ACHN (cell line): Measurements from ENCODE around the gene TMEM52B.
"Not testable (repeated sequence)": the region's sequence is repeated elsewhere in the genome, so short reads cannot be mapped to it uniquely, and the experiment has no call there.

Experiments used
- DNase-seq: peaks from one replicate; pipeline ENCODE4 v3.0.0-alpha.2; 2015
- in situ Hi-C: cut with HindIII; loops from 2 replicates; pipeline ENCODE4 v1.10.0; 2017; ENCODE audit warnings: low sequenced_read_pairs, low pct_ligation_motif_present, low pct_unique_long_range_greater_than_20kb

Gene TMEM52B

DNA sequence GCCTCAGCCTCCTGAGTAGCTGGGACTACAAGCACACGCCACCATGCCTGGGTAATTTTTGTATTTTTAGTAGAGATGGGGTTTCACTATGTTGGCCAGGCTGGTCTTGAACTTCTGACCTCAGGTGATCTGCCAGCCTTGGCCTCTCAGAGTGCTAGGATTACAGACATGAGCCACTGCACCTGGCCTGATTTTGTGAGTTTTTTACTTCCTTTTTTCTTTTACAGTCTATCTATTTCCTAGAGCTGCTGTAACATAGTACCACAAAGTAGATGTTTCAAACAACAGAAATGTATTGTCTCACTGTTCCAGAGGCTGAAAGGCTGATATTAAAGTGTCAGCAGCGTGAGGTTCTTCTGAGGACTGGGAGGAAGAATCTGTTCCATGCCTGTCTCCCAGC is 25.7 kb downstream of the TMEM52B start:
- in situ Hi-C loops, DNase-seq: not testable (repeated sequence)

DNA sequence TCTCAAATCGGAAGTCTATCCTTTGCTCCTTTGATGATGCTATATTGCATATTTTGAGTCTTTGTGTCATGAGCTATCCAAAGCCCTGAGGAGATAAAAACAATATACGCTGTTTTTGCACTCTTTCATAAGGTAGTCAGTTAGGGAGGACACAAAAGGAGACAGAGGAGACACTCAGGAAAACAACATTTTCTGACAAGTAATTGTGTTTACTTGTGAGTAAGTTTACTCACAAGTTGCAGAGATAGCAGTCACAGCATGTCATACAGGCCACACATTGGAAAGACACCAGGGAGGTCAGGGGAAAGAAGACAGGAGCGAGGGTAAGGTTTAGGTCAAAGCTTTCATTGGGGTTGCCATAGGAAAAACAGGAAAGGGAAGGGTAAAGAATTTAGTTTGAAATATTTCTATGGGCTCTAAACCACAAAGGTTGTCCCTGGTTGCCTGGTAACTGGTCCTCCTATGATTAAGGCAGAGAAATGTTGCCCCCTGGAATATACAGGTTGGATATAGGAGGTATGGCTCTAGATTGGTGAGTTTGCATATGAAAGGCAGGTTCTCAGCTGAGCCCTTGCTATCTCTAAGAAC is 26.5 kb downstream of the TMEM52B start:
- in situ Hi-C loops = no loop called here
- DNase-seq = no peak

DNA sequence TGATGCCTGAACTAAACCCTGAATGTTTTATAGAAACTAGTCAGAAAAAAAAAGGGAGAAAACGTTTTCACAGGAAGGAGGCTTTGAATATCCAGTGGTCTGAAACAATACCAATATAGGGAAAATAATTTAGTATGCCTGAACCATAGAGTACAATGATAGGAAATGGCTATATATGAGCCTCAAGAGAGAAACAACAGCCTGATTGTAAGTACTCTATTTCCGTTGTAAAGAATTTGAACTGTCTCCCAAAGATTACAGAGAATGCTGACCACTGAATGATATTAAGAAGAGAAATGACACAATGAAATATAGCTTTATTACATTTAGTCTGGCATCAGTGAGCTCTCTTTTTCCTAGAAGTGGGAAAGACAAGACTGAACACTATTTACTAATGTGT is 28.3 kb downstream of the TMEM52B start:
- in situ Hi-C loops = no loop called here

DNA sequence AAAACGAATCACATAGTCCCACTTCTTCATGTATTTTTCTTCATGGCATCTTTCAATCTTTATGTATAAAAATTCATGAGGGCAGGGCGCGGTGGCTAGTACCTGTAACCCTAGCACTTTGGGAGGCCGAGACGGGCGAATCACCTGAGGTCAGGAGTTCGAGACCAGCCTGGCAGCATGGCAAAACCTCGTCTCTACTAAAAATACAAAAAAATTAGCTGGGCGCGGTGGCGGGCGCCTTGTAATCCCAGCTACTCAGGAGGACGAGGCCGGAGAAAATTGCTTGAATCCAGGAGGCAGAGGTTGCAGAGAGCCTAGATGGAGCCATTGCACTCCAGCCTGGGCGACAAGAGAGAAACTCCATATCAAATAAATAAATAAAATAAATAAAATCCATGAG is 31.4 kb downstream of the TMEM52B start:
- in situ Hi-C loops = no loop called here

More for the DNA sequence above, 28.3 kb downstream of the TMEM52B start:
- DNase-seq = no peak

DNA sequence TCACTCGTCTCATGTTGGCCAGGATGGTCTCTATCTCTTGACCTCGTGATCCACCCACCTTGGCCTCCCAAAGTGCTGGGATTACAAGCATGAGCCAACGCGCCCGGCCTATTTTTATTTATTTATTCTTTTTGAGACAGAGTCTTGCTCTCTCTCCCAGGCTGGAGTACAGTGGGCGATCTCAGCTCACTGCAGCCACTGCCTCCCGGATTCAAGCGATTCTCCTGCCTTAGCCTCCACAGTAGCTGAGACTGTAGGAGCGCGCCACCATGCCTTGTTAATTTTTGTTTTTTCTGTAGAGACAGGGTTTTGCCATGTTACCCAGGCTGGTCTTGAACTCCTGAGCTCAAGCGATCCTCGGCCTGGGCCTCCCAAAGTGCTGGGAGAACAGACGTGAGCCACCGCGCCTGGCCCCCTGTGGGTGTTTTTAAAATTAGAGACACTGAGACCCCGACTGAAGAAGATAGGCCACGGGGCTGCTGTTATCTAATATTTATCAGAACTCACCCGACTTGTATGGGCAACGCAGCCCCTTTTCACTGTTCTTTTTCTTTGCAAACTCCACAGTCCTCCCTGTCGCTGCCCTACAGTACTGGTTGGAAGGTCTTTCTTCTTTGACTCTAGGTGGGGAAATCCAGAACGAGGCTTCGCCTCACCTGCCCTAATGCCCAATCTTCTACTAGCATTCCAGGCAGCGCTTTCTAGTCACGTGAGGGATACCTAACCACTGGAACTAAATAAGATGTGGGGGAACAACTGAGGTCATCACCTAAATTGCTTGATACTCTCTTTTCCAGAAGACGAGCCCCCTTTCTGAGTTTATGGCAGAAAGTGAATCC is 32.5 kb downstream of the TMEM52B start:
- in situ Hi-C loops = no loop called here
- no peak for DNase-seq

More for the DNA sequence above, 31.4 kb downstream of the TMEM52B start:
- DNase-seq = no peak

DNA sequence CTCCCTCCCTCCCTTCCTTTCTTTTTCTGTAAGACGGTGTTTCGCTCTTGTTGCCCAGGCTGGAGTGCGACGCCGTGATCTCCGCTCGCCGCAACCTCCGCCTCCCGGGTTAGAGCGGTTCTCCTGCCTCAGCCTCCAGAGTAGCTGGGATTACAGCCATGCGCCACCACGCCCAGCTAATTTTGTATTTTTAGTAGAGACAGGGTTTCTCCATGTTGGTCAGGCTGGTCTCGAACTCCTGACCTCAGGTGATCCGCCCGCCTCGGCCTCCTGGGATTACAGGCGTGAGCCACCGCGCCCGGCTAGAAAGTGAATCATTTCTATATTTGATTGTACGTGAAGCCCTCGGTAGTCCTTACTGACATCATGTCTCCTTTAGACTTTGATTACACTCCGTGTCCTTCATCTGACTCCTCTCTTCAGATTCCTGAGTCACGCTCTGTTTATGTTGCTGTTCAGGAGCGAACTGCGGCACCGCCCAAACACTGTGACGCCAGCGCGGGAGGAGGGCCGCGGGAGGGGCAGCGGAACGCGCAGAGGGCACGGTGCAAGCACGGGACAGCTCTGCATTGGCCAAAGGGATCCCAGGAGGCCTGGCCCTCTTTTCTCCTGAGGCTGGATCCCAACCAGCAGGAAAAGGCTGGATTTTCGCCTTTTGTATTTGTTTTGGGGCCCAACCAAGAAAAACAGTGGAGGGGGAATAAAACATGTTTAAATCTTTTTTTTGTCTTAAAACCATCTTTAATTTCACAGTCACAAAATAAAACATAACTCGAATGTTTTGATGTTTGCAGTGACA is 33.3 kb downstream of the TMEM52B start:
- in situ Hi-C loops = no loop called here

DNA sequence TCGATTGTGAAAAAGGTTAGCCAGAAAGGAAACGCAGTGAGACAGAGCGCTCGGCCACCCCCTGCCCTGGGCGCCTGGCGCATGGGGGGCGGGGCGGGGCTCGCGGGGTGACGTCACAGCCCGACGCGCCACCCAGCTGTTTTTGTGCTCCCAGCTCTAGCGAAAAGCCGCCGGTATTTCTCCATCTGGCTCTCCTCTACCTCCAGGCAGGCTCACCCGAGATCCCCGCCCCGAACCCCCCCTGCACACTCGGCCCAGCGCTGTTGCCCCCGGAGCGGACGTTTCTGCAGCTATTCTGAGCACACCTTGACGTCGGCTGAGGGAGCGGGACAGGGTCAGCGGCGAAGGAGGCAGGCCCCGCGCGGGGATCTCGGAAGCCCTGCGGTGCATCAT is 33.9 kb downstream of the TMEM52B start, which contains the start of gene GABARAPL1:
GABARAPL1 (plus strand) TSS at position 139 of the 393 bp plus-strand sequence; CDS start at position 392, 253 bp downstream.
- DNase-seq = peak; percentile 84
- in situ Hi-C loops = no loop called here

More for the DNA sequence above, 33.3 kb downstream of the TMEM52B start:
- DNase-seq = peak; percentile 100

DNA sequence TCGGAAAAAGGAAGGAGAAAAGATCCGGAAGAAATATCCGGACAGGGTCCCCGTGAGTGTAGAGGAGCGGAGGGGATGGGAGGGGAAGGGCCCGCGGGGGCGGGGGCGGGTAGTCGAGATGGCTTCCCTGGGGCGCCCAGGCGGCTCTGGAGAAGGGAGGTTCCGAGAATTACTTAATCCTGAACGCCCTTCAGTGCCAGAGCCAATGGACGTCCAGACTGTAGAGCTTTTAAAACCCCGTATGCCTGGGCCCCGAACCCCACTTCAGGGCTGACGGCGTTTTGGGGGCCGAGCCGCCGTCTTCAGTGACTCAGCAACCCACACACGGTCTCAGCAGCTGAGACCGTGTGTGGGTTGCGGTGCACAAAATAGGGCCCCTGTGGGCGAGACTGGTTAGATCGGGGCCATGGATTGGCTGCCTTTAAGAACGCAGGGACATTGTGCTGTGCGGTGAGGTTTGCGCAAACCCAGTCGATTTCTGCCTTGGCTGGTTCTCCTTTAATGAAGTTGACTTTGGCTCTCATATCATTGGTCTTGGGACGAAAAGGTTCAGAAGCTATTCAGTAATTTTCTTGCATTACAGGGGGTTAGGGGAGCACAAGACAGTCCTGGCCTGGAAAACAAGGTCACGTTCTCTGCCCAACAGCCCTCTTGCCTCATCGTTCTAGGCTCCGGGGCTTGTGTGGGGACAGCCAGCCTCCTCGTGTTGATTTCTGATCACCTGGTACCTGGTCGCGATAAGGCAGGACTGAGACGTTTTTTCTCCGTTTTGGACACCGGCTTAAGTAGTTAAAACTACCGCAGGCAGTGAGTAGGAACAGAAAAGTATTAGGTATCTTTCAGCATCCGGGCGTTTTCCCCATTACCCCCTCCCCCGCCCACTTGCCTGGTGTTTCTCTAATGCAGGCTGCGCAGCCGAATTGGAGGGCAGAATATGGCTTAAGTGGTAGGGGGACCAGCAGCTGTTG is 34.6 kb downstream of the TMEM52B start:
- in situ Hi-C loops = no loop called here
- DNase-seq = peak; percentile 86

DNA sequence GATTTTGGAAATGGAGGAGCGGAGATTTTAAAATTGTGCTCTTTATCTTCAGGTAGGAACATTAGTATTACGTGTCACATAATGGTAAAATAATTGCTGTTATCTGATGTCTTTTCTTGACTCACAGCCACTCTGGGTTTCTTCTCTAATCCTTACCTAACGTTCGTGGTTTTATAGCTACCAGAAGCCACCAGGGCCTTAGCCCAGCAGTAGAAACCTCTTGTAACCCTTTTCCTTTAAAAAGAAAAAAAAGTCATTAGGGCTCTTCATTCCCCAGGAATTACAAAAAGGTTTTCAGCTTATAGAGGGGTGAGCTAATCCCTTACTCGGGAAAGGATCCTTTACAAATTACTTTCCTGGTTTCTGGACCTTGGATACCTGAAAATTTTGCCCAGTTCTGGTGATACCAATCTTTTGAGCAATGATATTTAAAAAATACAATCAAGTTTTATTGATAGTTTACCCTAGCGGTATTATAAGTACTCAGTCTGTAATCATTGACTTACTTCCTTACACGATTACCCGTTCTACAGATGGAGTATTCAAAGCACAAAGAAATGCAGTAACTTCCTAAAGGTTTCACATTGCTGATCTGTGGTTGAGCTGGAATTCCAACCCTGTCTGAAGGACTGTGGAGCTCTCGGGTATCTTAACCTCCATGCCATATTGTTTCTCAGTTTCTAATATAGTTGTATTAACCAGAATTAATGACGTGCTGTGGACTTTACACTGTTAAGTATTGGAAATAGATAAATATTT is 35.5 kb downstream of the TMEM52B start:
- peak; percentile 97 for DNase-seq
- in situ Hi-C loops = no loop called here

DNA sequence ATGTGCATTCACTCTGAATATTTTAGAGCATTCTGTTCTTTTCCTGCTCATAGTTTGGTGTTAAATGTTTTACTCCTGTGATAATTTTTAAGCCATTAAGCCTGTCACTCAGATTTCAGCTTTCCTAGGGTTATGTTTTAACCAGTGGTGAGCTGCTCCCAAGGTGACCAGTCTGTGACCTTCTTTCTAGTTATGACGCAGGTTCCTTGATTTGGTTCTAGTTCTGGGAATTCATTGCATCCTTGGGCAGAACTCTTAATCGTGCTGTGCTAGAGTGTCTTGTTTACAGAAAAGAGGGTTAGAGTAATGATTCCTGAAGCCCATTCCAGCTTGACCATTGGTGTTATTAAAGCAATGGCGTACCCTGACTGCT is 36.0 kb downstream of the TMEM52B start:
- peak; percentile 90 for DNase-seq
- in situ Hi-C loops = no loop called here

DNA sequence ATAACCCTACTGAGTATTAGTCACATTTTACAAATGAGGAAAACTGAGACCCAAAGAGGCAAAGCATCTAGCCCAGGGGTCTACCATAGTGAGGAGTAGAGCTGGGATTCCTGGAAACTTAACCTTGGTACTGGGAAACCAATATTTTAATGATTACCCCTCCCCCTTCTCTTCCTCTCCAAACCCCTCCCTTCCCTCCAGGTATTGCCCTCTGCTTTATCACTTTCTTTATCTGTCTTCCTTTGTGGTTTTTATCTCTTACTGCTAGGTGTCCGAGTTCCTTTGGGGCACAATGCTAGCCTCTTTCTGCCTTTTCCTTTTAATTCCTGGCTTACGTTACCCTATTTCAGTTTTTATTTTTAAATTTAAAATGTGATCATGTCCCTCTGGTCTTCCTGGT is 36.6 kb downstream of the TMEM52B start:
- in situ Hi-C loops = no loop called here
- DNase-seq = no peak

DNA sequence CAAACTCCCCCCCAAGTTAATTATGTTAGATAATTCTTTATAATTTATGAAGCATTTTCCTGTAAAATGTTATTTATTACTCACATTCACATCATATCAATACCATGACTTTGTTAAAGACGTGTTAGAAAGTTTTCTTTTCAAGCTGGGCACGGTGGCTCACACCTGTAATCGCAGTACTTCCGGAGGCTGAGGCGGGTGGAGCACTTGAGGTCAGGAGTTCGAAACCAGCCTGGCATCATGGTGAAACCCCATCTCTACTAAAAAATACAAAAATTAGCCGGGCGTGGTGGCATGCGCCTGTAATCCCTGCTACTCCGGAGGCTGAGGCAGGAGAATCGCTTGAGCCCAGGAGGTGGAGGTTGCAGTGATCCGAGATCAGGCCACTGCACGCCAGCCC is 37.1 kb downstream of the TMEM52B start:
- in situ Hi-C loops, DNase-seq: not testable (repeated sequence)

DNA sequence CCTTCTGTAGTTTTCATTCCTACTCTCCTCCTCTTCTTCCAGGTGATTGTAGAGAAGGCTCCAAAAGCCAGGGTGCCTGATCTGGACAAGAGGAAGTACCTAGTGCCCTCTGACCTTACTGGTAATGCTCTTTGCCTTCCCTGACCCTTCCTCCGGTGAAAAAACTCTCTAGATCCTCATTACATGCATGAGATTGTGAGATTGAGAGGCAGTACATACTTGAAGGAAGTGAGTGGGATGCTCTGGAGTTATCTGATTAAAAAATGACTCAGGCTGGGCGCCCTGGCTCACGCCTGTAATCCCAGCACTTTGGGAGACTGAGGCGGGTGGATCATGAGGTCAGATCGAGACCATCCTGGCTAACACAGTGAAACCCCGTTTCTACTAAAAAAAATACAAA is 39.2 kb downstream of the TMEM52B start:
- DNase-seq = no peak
- in situ Hi-C loops = no loop called here

DNA sequence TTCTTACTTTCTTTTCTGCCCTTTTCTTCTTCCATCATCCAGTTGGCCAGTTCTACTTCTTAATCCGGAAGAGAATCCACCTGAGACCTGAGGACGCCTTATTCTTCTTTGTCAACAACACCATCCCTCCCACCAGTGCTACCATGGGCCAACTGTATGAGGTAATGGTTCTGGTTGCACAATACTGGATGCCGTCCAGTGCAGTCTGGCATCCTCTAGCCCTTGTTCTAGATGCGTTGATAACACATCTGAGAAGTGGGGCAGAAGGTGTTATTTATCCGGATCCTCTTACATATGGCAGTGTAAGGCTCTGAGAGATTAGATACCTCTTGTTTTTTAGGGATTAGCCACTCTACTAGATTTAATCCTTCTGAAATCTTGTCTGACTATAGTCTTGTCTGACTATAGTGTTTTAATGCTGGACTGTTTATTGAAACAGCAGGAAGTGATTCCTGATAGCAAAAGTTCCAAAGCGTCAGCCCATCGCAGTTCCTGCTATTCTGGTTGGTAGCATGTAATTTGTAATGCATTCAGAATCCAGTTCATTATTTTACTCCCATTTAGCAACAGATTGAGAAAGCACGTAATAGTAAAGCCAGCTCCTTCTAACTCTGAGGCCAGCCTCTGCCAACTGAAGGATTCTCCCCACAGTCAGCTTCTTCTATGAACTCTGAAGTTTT is 41.7 kb downstream of the TMEM52B start:
- DNase-seq = no peak
- in situ Hi-C loops = no loop called here

DNA sequence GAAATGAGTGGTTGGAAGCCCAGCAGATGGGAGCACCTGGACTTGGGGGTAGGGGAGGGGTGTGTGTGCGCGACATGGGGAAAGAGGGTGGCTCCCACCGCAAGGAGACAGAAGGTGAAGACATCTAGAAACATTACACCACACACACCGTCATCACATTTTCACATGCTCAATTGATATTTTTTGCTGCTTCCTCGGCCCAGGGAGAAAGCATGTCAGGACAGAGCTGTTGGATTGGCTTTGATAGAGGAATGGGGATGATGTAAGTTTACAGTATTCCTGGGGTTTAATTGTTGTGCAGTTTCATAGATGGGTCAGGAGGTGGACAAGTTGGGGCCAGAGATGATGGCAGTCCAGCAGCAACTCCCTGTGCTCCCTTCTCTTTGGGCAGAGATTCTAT is 43.0 kb downstream of the TMEM52B start:
- no peak for DNase-seq
- in situ Hi-C loops = no loop called here

DNA sequence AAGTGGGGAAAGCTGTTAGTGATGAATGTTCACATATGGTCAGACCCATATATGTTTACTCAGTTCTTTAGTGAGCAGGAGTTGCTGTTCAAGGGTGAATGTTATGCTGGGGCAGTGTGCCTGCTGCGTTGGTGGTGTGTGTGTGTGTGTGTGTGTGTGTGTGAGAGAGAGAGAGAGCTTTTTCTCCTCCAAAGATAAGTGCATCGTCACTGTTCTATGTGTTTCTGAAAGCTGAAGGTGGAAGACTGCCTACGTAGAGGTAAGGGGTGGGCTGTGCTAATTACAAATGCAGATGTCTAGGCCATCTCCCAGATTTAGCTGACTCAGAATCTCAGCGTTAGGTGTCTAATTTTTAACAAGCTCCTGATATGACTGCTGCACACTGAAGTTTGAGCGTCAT is 44.4 kb downstream of the TMEM52B start:
- in situ Hi-C loops = no loop called here
- DNase-seq = no peak

DNA sequence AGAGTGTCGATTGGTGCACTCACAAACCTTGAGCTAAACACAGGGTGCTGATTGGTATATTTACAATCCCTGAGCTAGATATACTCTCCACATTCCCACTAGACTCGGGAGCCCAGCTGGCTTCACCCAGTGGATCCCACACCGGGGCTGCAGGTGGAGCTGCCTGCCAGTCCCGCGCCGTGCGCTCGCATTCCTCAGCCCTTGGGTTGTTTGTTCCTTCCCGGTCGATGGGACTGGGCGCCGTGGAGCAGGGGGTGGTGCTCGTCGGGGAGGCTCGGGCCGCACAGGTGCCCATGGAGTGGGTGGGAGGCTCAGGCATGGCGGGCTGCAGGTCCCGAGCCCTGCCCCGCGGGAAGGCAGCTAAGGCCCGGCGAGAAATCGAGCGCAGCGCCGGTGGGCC is 46.6 kb downstream of the TMEM52B start:
- DNase-seq, in situ Hi-C loops: not testable (repeated sequence)
